ENCODE measurements around the gene MAP1LC3B2. TPM values are rescaled to one million over a fixed set of nuclear protein-coding genes. Genes with fewer than 3 reads are reported as not detected.

MAP1LC3B2 gene
- polyA plus RNA-seq, 1 of the 3 experiments (the other 2 are of a cell fraction), result 0.76 TPM

GRCh38 chr12:116598311-116599284 lies 39.4 kb downstream of the MAP1LC3B2 start:
- no peak overlapping the region for H3K4me2 ChIP-seq
- no peaks in the 10 kb centered on the region for H4K20me1 ChIP-seq (ENCODE audit: insufficient read depth)
- CTCF ChIA-PET, result interaction anchor here (0.6 to 2.2 kb wide), 8 partner anchors 8 to 468 kb away, joined by 3 to 15 read pairs (median 4); no protein-coding TSS in a partner anchor
- H2AFZ ChIP-seq (ENCODE audit: low read depth), result no peak overlapping the region
- H3K9ac ChIP-seq, result no peak overlapping the region
- no peaks in the 10 kb centered on the region for H3K27me3 ChIP-seq (ENCODE audit: insufficient read depth)
- POLR2A ChIA-PET, result no interaction called here
- H3K4me1 ChIP-seq (ENCODE audit: control insufficient read depth in 1 of 2, insufficient read depth in 2 of 2, low read depth in 1 of 2, low read length in 1 of 2), result peaks cover 6 to 8% of the 10 kb centered on the region in 2 experiments; a peak in 2 of 4 replicates
- H3F3A ChIP-seq (replicated peaks; ENCODE audit: insufficient read depth), result no peaks in the 10 kb centered on the region
- no peak overlapping the region for H3K4me3 ChIP-seq (ENCODE audit: low read depth in 2 of 2, low read length in 1 of 2)
- H3K9me2 ChIP-seq, result no peaks in the 10 kb centered on the region
- no peaks in the 10 kb centered on the region for H3K79me2 ChIP-seq (ENCODE audit: insufficient read depth)
- H3K27ac ChIP-seq (ENCODE audit: low read depth in 2 of 2, low read length in 1 of 2), result no peak overlapping the region
- 96% methylated on average over 22 of the region's 22 CpGs for WGBS (ENCODE audit: low lambda C conversion rate)
- H3K36me3 ChIP-seq (replicated peaks in 1 of 2; ENCODE audit: control insufficient read depth in 1 of 2, insufficient read depth in 2 of 2, low read length in 1 of 2), result no peaks in the 10 kb centered on the region
- DNase-seq, result no peak
- no peaks in the 10 kb centered on the region for H3K9me3 ChIP-seq
- TF ChIP-seq FOSL2 (IDR thresholded peaks at IDR 0.05; ENCODE audit: borderline replicate concordance, low read depth) (no peak), RFX5 (IDR thresholded peaks at IDR 0.05; ENCODE audit: low read length) (no peak)

GRCh38 chr12:116599285-116600136 lies 40.3 kb downstream of the MAP1LC3B2 start:
- Histone ChIP-seq H3K4me1 (ENCODE audit: control insufficient read depth in 1 of 2, insufficient read depth in 2 of 2, low read depth in 1 of 2, low read length in 1 of 2) (peaks cover 8 to 9% of the 10 kb centered on the region in 2 experiments; a peak in 2 of 4 replicates), H3K9me3 (no peaks in the 10 kb centered on the region), H3K36me3 (replicated peaks in 1 of 2; ENCODE audit: control insufficient read depth in 1 of 2, insufficient read depth in 2 of 2, low read length in 1 of 2) (no peaks in the 10 kb centered on the region), H3K9ac (no peak overlapping the region), H3K27ac (ENCODE audit: low read depth in 2 of 2, low read length in 1 of 2) (no peak overlapping the region), H3F3A (replicated peaks; ENCODE audit: insufficient read depth) (no peaks in the 10 kb centered on the region), H3K79me2 (ENCODE audit: insufficient read depth) (no peaks in the 10 kb centered on the region), H3K27me3 (ENCODE audit: insufficient read depth) (no peaks in the 10 kb centered on the region), H2AFZ (ENCODE audit: low read depth) (no peak overlapping the region), H3K4me2 (no peak overlapping the region), H4K20me1 (ENCODE audit: insufficient read depth) (no peaks in the 10 kb centered on the region), H3K4me3 (ENCODE audit: low read depth in 2 of 2, low read length in 1 of 2) (no peak overlapping the region), H3K9me2 (no peaks in the 10 kb centered on the region)
- DNase-seq, result peak; percentile 81
- TF ChIP-seq CTCF (IDR thresholded peaks at IDR 0.05) (peak; percentile 59), RAD21 (IDR thresholded peaks at IDR 0.05; ENCODE audit: low read length) (peak; percentile 62), SIN3A (IDR thresholded peaks at IDR 0.05; ENCODE audit: borderline replicate concordance, low read depth, low read length) (no peak), SMC3 (IDR thresholded peaks at IDR 0.05; ENCODE audit: low read depth, low read length) (peak; percentile 52)
- POLR2A ChIA-PET, result no interaction called here
- CTCF ChIA-PET, result interaction anchor here (0.6 to 2.3 kb wide), 28 partner anchors 9 to 602 kb away, joined by 3 to 15 read pairs (median 4); no protein-coding TSS in a partner anchor
- 54% methylated on average over 30 of the region's 30 CpGs for WGBS (ENCODE audit: low lambda C conversion rate)

Measured in SK-N-SH (cell line).